GM19397 (cell line): ENCODE results near the gene GMPPB.
"Not testable (repeated sequence)": the region's sequence is repeated elsewhere in the genome, so short reads cannot be mapped to it uniquely, and the experiment has no call there.

Source experiments
- ATAC-seq: cut with Tn5 transposase; IDR thresholded peaks from one replicate; pipeline ENCODE4 v1.9.1; 2021; ENCODE audit warnings: mild to moderate bottlenecking, moderate library complexity; ENCODE audit not compliant: unreplicated experiment

The GMPPB gene

GRCh38 chr3:49723628-49724551 lies at the start of gene GMPPB:
Gene GMPPB, minus strand, starts transcription at chr3:49723951. Its CDS starts 225 bp downstream, at chr3:49723726.
- ATAC-seq = peak; percentile 78

GRCh38 chr3:49772703-49773102 lies 49.0 kb upstream of the GMPPB start:
- no peak for ATAC-seq

- ATAC-seq = no peak
These were observed 47.7 kb upstream of the GMPPB start for GRCh38 chr3:49771340-49771938.

- no peak for ATAC-seq
These were observed 46.2 kb upstream of the GMPPB start for GRCh38 chr3:49769926-49770325.

GRCh38 chr3:49769286-49769915 lies 45.6 kb upstream of the GMPPB start:
- ATAC-seq = no peak

GRCh38 chr3:49763981-49764380 lies 40.2 kb upstream of the GMPPB start:
- ATAC-seq = no peak

GRCh38 chr3:49761661-49762060 lies 37.9 kb upstream of the GMPPB start:
- ATAC-seq = no peak

GRCh38 chr3:49759226-49759625 lies 35.5 kb upstream of the GMPPB start:
- ATAC-seq = no peak

GRCh38 chr3:49757197-49757596 lies 33.4 kb upstream of the GMPPB start:
- no peak for ATAC-seq

GRCh38 chr3:49756036-49756435 lies 32.3 kb upstream of the GMPPB start:
- no peak for ATAC-seq

- no peak for ATAC-seq
These were observed 30.8 kb upstream of the GMPPB start for GRCh38 chr3:49754536-49754935.

GRCh38 chr3:49751501-49751900 lies 27.8 kb upstream of the GMPPB start:
- no peak for ATAC-seq

GRCh38 chr3:49750056-49750455 lies 26.3 kb upstream of the GMPPB start:
- no peak for ATAC-seq

- ATAC-seq = not testable (repeated sequence)
These were observed 25.1 kb upstream of the GMPPB start for GRCh38 chr3:49748874-49749273.

GRCh38 chr3:49747792-49748480 lies 24.2 kb upstream of the GMPPB start:
- ATAC-seq = no peak

- ATAC-seq = no peak
These were observed 22.2 kb upstream of the GMPPB start for GRCh38 chr3:49745986-49746385.

GRCh38 chr3:49740427-49740826 lies 16.7 kb upstream of the GMPPB start:
- no peak for ATAC-seq

- ATAC-seq = no peak
These were observed 14.4 kb upstream of the GMPPB start for GRCh38 chr3:49738067-49738713.

- no peak for ATAC-seq
These were observed 11.0 kb upstream of the GMPPB start for GRCh38 chr3:49734752-49735151.

- ATAC-seq = no peak
These were observed 9.8 kb upstream of the GMPPB start for GRCh38 chr3:49733551-49733950.

- ATAC-seq = no peak
These were observed 8.8 kb upstream of the GMPPB start for GRCh38 chr3:49732597-49732996.
